GM21360 (cell line): ENCODE results near the gene PARP8.
A peak's percentile ranks its signal among the peaks of the same experiment; 100 is the strongest.

Experiments used
- ATAC-seq: cut with Tn5 transposase; IDR thresholded peaks from one replicate; pipeline ENCODE4 v1.9.1; 2021; ENCODE audit warnings: mild to moderate bottlenecking, moderate library complexity; ENCODE audit not compliant: unreplicated experiment

PARP8 gene

GRCh38 chr5:50832657-50833284, 166.3 kb downstream of the PARP8 start:
- ATAC-seq = no peak

DNA sequence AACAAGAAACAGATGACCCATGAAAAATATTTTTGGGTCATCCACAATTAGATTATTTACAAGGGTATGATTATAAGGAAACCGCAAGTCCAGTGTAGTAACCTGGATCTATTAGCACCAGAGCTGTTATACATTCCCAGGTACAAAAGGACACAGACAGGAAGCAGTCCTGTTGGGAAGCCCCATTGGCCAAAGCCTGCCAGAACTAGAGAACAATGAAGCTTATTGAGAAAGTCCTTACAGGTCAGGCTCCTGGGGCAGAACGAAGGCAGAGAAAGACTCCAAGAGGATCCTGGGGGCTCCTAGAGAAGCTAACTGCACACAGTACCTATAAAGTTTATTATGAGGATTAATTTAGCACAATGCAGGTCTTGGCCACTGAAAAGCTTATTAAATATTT, 169.9 kb downstream of the PARP8 start:
- no peak for ATAC-seq

DNA sequence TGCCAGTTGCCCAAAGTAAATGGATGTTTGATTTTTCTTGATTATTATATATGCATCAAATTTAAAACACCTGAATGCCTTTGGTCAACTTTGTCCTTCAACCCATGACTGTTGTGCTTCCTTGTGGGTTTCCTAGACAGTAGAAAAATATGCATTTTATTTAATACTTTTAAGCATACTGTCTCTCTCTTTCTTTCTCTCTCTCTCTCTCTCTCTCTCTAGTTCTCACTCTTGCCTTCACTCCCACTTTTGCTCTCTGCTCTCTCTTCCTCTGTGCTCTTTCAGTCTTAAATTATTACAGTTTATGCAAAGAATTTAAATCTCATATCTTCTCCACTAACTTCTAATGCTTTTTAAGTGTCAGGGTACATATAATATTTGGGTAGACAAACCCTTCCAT, 173.0 kb downstream of the PARP8 start:
- no peak for ATAC-seq

DNA sequence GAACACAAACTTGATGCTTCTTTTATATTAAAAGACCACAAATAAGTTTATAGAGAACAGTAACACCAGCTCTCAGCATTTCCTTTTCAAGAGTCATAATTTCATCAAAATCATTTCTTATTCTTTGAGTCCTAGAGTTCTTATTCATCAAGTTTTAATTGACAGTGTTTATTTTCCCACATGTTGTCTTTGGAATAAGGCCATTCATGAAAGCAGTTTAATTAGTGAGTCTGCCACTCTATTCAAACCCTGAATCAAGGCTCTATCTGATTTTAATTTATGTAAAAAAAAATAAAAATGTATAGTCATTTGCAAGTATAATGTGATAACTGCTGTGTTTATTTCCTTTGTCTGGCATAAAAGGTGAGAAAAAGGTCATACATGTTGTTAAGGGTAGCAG, 176.7 kb downstream of the PARP8 start:
- no peak for ATAC-seq

- ATAC-seq = no peak
Measured at GRCh38 chr5:50846261-50846660, 179.8 kb downstream of the PARP8 start.

GRCh38 chr5:50849554-50849953, 183.1 kb downstream of the PARP8 start:
- no peak for ATAC-seq

- peak; percentile 76 for ATAC-seq
Measured at GRCh38 chr5:50853151-50853550, 186.7 kb downstream of the PARP8 start.

DNA sequence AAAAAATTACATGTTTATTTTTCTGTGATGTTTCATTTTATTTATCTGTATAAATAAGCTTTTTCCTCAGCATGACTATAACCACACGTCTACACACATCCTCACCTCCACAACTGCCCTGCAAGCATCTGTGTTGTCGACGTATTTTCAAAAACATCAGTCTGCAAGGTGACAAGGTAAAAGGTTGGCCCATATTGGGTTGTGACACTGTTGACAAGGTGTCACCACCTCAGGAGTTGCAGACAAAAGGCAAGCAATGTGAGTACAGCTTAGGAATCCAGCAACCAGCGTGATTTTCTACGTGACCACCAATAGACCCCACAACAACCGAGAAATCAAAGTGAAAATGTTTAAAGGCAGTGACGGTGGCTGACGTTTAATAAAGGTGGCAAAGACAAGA, 187.6 kb downstream of the PARP8 start:
- no peak for ATAC-seq

GRCh38 chr5:50855001-50855400, 188.6 kb downstream of the PARP8 start:
- no peak for ATAC-seq

DNA sequence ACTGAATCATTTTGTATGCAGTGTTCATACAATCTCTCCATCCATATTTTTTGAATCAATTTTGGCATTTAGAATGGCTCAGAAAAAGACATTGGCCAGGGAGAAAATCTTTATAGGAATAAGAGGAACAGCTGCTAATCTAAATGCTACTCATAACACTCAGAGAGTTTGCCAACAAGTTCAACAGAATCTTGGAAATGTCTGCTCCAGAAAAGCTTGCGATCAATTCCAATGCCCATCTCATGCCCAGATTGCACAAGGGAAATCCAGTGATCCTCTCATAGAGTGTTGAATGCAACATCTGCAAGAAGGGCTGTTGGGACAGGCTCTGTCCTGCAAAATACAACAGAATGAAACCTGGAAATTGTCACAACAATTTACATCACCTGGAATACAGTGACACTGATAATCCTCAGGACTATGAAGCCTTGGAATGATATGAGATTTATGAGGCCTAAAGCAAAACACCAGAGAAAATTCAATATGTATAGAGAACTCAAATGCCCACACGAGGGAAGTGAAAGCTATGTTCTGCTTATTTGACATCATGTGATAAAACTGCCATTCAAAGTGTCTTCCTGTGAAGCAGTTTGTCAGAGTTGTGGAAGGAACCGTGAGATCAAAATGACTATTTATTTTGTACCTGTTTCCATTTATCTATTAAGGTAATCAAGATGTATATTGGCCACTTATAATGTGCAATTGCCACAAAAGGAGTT, 190.1 kb downstream of the PARP8 start:
- ATAC-seq = peak; percentile 66

GRCh38 chr5:50863534-50864170, 197.2 kb downstream of the PARP8 start:
- ATAC-seq = no peak

DNA sequence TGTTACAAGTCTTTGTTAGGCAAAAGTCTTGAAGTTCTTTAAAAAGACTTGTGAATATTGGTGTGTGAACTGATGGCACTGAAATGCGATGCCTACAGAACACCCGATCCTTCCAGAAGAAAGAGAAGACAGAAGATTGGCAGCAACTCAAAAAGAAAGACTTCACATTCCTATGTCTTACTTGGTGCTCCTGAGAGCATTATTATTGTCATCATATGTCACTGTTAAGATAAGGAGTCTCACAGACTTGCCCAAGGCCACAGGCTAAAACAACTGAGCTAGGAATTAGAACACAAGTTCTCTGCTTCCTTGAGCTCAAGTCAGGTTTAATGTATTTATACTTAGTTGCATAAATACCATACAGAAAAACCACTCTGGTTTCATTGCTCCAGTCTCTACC, 198.0 kb downstream of the PARP8 start:
- no peak for ATAC-seq

GRCh38 chr5:50866415-50866814, 200.0 kb downstream of the PARP8 start:
- ATAC-seq = no peak

DNA sequence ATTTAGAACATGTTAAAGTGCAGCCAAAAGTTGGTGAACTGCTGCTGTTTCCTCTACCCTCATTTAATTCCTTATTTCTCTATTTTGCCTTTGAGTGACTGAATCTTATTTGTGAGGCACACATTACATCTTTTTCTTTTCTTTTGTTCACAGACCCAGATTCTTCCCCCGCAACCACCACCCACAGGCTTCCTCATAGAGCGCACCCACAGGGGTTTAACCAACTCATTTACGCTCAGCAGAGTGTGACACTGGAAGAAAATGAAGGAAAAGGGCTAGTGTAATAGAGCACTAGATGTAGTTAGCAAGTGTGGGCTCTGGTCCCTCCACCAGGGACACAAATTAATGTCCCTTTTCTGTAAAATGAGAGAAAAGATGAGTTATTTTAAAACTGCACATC, 200.7 kb downstream of the PARP8 start:
- ATAC-seq = no peak

GRCh38 chr5:50873595-50874277, 207.3 kb downstream of the PARP8 start:
- no peak for ATAC-seq

- ATAC-seq = no peak
Measured at GRCh38 chr5:50874306-50875001, 208.0 kb downstream of the PARP8 start.

DNA sequence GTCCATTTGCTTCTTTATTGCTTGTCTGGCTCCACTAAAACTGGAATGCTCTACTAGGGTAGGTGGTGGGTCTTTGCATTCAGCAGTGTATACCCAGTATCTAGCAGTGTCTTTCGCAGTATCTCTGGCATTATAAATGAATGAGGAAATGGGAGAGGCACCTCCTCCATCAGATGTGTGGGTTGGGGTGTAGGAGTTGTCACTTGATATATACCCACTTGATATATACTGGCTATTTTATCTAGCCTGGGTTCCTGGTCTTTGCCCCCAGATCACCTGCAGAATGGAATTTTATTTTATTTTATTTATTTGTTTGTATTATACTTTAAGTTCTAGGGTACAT, 208.5 kb downstream of the PARP8 start:
- no peak for ATAC-seq

- no peak for ATAC-seq
Measured at GRCh38 chr5:50878470-50878869, 212.0 kb downstream of the PARP8 start.

DNA sequence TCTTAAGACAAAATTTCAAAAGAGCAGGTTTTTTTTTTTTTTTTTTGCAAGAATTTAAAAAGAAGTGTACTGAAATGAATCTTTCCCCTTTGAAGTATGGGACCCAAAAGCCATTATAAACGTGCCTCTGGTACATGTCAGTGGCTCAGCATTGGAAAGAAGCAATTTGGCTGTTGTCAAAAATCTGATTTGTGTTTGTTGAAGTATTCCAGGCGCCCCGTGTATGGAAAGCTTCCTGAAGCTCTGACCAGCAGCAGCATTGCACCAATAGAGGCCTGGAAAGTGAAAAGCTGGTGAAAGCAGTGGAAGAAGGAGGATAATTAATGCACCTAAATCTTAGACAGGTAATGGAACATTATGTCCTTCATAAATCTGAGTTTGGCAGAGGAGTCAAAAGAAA, 215.0 kb downstream of the PARP8 start:
- ATAC-seq = no peak

GRCh38 chr5:50886657-50887345, 220.4 kb downstream of the PARP8 start:
- ATAC-seq = no peak
